ENCODE data around the gene SMCO2.

The SMCO2 gene

DNA sequence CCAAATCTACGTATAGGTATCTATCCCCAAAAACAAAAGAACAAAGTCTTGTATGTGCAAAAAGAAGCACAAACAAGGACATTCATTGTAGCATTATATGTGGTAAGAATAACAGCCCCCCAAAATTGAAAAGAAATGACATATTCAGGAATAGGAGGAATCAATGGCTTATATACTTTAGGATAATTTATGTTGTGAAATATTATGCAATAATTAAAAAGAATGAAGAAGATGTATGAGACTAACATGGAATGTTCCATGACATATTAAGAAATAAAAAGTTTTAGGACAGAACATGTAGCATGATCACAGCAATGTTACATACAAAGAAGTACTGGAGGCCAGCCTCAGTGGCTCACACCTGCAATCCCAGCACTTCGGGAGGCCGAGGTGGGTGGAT lies 9.1 kb downstream of the SMCO2 start:
- DNase-seq, result no peak

GRCh38 chr12:27456618-27457017 lies 10.1 kb downstream of the SMCO2 start:
- DNase-seq, result no peak

- peak; percentile 71 to 82 (median 76) for DNase-seq
These were observed 14.0 kb downstream of the SMCO2 start for GRCh38 chr12:27460471-27460978.

DNA sequence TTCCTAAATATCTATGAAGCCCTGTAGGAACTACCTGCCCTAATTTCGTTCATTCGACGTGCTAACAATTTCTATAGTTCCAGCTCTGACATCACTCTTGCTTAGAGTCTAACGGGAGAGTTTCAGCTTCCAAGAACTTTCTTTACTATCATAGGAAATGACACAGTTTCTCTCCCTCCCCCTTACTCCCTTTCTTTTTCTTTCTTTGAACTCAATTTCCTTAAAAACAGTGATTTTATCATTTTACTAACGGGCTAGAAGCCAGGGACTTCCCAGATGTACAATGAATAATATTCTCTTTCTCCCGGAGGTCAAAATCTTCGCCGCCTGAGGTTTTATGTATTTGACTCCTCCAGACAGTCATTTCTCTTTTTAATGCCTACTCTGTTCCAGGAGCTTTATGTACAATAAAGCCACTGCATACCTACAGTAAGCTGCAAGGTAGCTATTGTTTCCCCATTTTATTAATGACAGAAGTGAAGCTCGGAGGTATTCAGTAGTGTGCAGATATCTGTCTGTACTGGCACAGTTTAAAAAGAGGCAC lies 15.7 kb downstream of the SMCO2 start:
- DNase-seq, result peak; percentile 77 to 88 (median 79)

DNA sequence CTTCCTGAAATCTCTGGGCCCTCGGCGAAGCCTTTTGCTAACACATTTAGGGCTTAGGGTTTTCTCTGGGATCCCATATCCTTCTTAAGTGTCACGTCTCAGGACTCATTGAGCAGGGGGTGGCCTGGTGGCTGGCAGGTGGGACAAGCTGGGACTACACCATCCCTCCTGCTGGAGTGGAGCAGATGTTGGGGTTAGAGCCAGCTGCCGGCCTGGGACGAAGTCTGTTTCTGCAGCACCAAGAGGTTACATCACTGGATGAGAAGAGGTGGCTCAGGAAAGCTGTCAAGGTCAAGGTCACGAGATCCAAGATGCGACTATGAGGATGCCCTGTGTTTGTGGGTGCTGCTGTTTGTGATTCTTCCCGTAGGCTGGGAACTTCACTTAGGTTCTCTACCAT lies 16.3 kb downstream of the SMCO2 start:
- peak in 1 of 3 donors; percentile 17 for DNase-seq

DNA sequence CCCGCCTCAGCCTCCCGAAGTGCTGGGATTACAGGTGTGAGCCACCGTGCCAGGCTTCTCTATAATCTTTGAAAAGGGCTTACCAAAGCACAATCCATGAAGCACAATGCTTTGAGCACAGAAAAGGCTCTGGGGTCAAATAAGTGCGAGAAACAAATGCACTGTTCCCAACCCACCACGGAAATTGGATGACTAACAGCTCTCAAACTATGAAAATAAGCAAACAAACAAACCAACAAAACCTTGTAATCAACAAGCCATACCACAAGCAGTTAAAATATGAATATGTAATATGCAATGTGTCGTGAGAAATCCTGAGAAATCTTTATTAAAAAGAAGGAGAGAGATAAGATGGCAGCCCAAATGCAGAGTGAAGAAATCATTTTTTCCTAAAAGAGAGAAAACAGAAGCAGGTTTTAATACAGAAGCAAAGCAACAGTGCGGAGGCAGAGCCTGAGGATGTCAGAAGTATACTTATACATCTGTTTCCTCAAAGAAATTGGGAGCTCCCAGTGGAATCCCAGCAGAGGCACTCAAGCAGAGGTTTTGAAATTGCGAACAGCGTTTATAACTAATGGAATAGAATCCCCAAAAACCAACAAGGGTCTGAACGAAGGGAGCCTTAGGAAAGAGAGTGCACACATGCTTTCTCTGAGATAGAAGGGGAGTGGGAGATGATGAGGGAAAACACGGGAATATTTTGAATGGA lies 17.1 kb downstream of the SMCO2 start:
- no peak for DNase-seq

DNA sequence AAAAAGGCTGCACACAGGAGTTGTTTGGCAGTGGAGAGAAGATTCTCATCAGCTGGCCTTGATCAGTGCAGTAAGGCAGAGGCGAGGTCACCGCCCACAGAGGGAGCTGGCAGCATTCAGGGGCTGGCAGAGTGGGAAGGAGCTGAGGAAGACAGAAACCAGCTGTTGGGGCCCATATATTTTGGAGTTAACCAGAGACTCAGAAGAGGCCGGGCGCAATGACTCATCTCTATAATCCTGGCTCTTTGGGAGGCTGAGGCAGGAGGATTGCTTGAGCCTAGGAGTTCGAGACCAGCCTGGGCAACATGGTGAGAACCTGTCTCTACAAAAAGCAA lies 17.7 kb downstream of the SMCO2 start:
- peak; percentile 38 to 61 (median 43) for DNase-seq

- DNase-seq, result no peak
These were observed 21.1 kb downstream of the SMCO2 start for GRCh38 chr12:27467641-27468040.

- no peak for DNase-seq
These were observed 21.7 kb downstream of the SMCO2 start for GRCh38 chr12:27468241-27468640.

- DNase-seq, result no peak
These were observed 22.7 kb downstream of the SMCO2 start for GRCh38 chr12:27469176-27469736.

GRCh38 chr12:27472604-27473003 lies 26.1 kb downstream of the SMCO2 start:
- DNase-seq, result no peak

- no peak for DNase-seq
These were observed 27.8 kb downstream of the SMCO2 start for GRCh38 chr12:27474344-27474743.

DNA sequence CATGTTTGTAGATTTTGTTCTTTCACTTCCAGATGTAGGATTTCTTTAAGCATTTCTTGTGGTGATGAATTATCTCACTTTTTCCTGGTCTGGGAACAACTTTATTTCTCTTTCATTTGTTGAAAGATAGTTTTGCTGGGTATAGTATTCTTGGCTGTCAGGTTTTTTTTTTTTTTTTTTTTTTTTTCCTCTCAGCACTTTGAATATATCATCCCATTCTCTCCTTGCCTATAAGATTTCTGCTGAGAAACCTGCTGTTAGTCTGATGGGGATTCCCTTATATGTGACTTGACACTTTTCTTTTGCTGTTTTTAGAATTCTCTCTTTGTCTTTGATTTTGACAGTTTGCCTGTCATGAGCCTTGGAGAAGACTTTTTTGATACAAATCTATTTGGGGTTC lies 30.5 kb downstream of the SMCO2 start:
- DNase-seq, result no peak

DNA sequence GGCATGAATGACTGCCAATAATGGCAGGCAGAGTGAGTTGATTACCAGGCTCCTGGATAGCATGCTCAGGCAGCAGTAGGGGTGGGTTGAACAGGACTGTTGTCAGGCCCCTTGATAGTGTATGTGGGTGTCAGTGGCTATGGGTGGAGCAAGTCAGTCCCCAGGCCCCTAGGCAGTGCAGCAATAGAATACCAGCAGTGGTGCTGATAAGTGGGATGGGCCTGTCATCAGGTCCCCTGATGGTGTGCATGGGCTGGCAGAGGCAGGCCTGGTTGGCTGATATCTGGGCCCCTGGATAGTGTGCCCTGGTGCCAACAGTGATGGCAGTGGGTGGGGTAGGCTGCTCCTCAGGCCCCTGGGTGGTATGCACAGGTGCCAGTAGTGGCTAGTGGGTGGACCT lies 32.4 kb downstream of the SMCO2 start:
- no peak for DNase-seq

DNA sequence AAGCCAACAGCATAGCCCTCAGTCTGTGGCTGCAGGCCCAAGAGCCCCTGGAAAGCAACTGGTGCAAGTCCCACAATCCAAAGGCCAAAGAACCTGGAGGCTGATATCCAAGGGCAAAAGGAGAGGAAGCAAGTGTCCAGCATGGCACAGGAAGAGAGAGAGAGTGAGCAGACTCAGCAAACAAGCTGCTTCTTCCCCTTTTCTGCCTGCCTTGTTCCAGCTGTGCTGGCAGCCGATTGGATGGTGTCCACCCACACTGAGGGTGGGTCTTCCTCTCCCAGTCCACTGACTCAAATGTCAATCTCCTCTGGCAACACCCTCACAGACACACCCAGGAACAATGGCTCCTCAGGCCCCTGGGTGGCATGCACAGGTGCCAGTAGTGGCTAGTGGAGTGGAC lies 33.5 kb downstream of the SMCO2 start:
- peak in 2 of 3 donors; percentile 13 to 18 for DNase-seq

- DNase-seq, result no peak
These were observed 40.4 kb downstream of the SMCO2 start for GRCh38 chr12:27486961-27487360.

GRCh38 chr12:27488479-27488878 lies 41.9 kb downstream of the SMCO2 start:
- DNase-seq, result no peak

DNA sequence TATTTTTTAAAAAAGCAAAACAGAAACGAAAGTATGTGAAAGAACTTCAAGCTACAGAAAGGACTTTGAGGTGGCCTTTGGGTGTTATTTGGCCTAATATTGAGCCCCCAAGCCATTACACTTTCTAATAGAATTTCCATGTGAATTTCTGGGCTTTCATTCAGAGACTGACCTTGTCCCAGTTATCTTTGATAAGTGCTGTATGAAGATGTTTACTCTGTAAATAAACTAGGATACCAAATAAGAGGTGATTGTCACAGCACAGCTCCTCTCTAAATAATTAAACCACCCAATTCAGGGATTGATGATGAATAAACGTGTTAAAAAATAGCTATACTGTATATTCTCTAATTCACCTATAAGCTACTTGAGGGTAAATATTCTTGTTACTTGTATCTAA lies 44.7 kb downstream of the SMCO2 start:
- no peak for DNase-seq

DNA sequence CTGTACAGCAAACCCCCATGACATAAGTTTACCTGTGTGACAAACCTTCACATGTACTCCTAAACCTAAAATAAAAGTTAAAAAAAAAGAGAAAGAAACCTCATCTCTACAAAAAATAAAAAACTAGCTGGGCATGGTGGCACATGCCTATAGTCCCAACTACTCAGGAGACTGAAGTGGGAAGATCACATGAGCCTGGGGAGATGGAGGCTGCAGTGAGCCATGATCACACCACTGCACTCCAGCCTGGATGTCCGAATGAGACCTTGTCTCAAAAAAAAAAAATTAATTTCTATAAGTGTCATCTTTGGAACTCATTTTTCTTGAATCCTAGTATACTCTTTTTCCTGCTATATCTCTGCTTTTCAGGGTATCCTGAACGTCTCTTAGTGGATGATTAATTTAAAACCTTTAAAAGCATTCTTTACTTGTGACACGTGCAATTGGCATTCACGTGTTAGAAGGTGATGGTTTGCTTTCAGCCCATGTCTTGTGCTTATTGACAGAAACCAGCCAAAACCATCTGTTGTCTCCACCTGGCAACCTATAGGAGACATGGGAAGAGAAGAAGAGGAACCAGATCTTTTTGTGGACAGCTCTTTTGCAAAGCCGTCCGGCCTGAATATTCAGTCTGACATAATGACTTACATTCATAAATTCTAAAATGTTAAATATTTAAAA lies 46.9 kb downstream of the SMCO2 start:
- no peak for DNase-seq

DNA sequence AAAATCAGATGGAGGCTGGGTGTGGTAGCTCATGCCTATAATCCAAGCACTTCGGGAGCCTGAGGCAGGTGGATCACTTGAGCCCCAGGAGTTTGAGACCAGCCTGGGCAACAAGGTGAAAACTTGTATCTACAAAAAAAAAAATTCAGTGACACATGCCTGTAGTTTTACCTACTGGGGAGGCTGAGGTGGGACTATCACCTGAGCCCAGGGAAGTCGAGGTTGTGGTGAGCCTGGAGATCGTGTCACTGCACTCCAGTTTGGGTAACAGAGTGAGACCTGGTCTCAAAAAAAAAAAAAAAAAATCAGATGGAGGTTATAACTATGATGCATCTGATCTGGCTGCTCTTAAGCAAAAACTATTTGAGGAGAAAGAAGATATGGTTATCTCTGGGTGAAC lies 50.9 kb downstream of the SMCO2 start:
- DNase-seq, result no peak

DNA sequence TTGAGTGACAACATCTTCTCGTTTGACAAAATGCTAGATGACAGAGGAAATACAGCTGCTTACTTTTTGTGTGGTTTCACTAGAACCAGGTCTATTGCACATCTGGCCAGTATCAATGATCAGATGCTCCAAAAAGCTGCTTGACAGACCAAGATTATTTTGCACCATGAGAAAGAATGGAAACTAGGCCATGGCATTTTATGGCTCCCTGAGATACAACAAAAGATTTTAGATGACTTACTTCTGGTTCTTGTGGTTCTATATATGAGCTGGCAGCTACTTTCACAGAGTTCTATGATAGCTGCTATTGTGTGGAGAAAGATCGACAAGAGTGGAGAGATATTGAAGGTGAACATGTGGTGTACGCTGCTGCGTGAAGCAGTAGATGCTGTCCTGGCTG lies 51.6 kb downstream of the SMCO2 start:
- no peak for DNase-seq

DNA sequence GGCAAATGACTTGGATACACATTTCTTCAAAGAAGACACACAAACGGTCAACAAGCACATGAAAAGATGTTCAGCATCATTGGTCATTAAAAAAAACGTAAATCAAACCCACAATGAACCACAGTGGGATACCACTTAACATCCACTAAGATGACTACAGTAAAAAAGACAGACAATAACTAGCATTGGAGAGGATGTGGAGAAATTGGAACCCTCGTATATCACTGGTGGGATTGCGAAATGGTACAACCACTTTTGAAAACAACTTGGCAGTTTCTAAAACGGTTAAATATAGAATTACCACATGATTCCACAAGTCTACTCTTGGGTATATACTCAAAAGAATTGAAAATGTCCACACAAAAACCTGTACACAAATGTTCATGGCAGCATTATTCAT lies 52.2 kb downstream of the SMCO2 start:
- no peak for DNase-seq

GRCh38 chr12:27499377-27499776 lies 52.8 kb downstream of the SMCO2 start:
- no peak for DNase-seq

GRCh38 chr12:27500546-27500945 lies 54.0 kb downstream of the SMCO2 start:
- DNase-seq, result no peak

All from suppressor macrophage treated with lipopolysaccharide for 1 hour (primary cell).